ENCODE data around the gene TLR10.

The TLR10 gene, protein sequence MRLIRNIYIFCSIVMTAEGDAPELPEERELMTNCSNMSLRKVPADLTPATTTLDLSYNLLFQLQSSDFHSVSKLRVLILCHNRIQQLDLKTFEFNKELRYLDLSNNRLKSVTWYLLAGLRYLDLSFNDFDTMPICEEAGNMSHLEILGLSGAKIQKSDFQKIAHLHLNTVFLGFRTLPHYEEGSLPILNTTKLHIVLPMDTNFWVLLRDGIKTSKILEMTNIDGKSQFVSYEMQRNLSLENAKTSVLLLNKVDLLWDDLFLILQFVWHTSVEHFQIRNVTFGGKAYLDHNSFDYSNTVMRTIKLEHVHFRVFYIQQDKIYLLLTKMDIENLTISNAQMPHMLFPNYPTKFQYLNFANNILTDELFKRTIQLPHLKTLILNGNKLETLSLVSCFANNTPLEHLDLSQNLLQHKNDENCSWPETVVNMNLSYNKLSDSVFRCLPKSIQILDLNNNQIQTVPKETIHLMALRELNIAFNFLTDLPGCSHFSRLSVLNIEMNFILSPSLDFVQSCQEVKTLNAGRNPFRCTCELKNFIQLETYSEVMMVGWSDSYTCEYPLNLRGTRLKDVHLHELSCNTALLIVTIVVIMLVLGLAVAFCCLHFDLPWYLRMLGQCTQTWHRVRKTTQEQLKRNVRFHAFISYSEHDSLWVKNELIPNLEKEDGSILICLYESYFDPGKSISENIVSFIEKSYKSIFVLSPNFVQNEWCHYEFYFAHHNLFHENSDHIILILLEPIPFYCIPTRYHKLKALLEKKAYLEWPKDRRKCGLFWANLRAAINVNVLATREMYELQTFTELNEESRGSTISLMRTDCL

DNA sequence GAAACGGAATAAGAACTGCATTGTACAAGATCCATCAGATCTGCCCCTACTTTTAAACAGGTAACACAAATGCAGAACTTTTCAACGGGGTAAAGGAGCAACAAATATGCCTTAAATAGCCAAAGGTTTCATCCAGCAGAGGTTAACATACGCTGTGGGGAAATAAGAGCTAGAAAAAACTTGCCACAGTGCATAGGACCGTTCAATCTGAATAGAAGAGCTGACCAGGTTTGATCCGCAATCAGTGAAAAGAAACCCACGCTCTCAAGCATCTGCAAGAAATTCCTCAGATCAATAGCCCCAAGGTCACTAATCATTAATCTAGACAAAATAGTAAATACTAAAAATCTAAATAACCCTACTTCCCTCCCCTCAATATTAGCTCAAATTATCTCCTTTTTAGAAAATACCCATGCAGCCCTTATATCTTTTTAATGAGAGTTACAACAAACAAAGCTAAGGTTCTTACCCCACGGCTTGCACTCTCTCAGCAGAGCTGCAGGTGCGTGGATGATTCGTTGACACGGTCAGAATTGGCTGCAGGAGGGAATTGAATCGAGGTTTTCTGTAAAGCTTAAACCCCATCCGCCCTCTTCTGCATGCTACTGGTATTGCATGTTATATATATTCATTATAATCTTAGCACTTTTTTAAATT lies at the start of gene TLR10:
TSS of gene TLR10 (minus strand) at position 539 of the 657 bp plus-strand sequence. CDS start 7,400 bp downstream, outside the sequence.
- DNase-seq (ENCODE audit: low spot score): no peak
- Mint-ChIP-seq H3K36me3 (ENCODE audit: low read depth) (no peaks in the 10 kb centered on the region), H3K27me3 (ENCODE audit: low read depth) (peaks cover 11% of the 10 kb centered on the region), H3K4me3 (no peak within 1 kb of the TSS), H3K9me3 (no peaks in the 10 kb centered on the region), H3K27ac (no peak within 1 kb of the TSS), H3K4me1 (ENCODE audit: low read depth) (peaks cover 4% of the 10 kb centered on the region)

GRCh38 chr4:38832206-38832605 lies 49.4 kb upstream of the TLR10 start:
- H3K4me1 Mint-ChIP-seq (ENCODE audit: low read depth): no peaks in the 10 kb centered on the region
- peaks cover 4% of the 10 kb centered on the region for H3K36me3 Mint-ChIP-seq (ENCODE audit: low read depth)
- H3K27ac Mint-ChIP-seq: no peak overlapping the region
- no peak for DNase-seq (ENCODE audit: low spot score)
- H3K27me3 Mint-ChIP-seq (ENCODE audit: low read depth): peaks cover 2% of the 10 kb centered on the region
- H3K4me3 Mint-ChIP-seq: no peak overlapping the region
- H3K9me3 Mint-ChIP-seq: peaks cover 30% of the 10 kb centered on the region

DNA sequence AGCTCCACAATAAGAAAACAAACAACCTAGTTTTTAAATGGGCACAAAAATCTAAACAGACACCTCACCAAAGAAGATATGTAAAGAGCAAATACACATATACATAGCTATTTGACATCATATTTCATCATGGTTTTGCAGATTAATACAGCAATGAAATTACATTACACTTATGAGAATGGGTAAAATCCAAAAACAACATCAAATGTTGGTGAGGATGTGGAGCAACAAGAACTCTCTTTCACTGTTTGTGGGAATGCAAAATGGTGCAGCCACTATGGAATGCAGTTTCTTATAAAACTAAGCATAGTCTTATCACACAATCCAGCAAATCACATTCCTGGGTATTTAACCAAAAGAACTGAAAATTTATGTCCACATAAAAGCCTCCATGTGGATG lies 48.9 kb upstream of the TLR10 start:
- H3K4me1 Mint-ChIP-seq (ENCODE audit: low read depth): no peaks in the 10 kb centered on the region
- H3K36me3 Mint-ChIP-seq (ENCODE audit: low read depth): peaks cover 3% of the 10 kb centered on the region
- peaks cover 26% of the 10 kb centered on the region for H3K9me3 Mint-ChIP-seq
- DNase-seq (ENCODE audit: low spot score): no peak
- H3K27ac Mint-ChIP-seq: no peak overlapping the region
- H3K27me3 Mint-ChIP-seq (ENCODE audit: low read depth): peaks cover 2% of the 10 kb centered on the region
- no peak overlapping the region for H3K4me3 Mint-ChIP-seq

DNA sequence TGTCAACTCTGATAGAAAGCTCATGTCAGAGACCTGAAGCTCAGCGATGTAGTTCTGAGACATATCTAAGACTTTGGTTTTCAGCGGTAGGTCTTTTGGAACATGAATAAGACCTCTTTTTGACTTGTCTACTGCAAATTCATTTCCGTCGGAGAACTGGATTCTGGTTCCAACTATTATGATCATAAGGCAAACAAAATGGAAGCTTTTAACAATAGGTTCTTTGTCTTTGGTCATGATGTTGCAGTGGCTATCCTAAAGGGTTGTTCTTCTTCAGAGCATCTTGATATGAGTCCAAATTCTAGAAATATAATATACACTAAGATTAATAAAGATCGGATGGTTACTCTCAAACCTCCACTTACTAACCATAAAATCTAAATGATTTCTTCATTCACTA lies 46.4 kb upstream of the TLR10 start:
- Mint-ChIP-seq H3K4me1 (ENCODE audit: low read depth) (no peaks in the 10 kb centered on the region), H3K27ac (no peak overlapping the region)

DNA sequence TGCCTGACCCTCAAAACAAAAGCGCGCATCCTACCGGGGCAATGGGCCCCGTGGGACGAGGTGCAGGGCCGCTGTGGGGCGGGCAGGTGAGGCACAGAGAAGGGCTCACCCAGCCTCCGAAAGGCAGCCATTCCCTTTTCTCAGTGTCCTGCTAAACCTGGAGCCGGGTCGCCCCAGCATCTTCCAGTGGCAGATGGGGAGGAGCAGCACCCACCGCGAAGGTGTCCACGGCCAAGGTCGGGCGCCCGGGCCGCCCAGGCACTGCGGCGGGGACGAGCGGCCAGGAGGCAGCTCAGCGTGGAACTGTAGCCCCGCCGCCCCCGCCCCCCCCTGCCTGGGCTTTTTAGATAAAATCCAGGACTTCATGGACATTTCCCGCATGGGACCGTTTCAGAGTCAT lies 41.0 kb upstream of the TLR10 start:
- H3K4me1 Mint-ChIP-seq (ENCODE audit: low read depth): peaks cover 12% of the 10 kb centered on the region
- H3K4me3 Mint-ChIP-seq: no peak overlapping the region

More for the DNA sequence above, 46.4 kb upstream of the TLR10 start:
- peaks cover 3% of the 10 kb centered on the region for H3K36me3 Mint-ChIP-seq (ENCODE audit: low read depth)
- no peak for DNase-seq (ENCODE audit: low spot score)
- H3K4me3 Mint-ChIP-seq: no peak overlapping the region
- peaks cover 2% of the 10 kb centered on the region for H3K27me3 Mint-ChIP-seq (ENCODE audit: low read depth)
- peaks cover 10% of the 10 kb centered on the region for H3K9me3 Mint-ChIP-seq

DNA sequence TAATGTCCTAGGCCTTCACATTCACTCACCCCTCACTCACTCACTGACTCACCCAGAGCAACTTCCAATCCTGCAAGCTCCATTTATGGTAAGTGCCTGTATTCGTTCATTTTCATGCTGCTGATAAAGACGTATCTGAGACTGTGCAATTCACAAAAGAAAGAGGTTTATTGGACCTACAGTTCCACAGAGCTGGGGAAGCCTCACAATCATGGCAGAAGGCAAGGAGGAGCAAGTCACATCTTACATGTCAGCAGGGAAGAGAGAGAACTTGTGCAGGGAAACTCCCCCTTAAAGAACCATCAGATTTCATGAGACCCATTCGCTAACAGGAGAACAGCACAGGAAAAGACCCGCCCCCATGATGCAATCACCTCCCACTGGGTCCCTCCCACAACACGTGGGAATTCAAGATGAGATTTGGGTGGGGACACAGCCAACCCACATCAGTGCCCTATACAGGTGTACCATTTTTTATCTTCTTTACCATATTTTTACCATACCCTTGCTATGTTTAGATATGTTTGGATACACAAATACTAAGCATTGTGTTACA lies 40.0 kb upstream of the TLR10 start:
- peaks cover 12% of the 10 kb centered on the region for H3K9me3 Mint-ChIP-seq
- H3K4me3 Mint-ChIP-seq: no peak overlapping the region
- no peak for DNase-seq (ENCODE audit: low spot score)
- no peak overlapping the region for H3K27ac Mint-ChIP-seq
- no peaks in the 10 kb centered on the region for H3K27me3 Mint-ChIP-seq (ENCODE audit: low read depth)
- H3K4me1 Mint-ChIP-seq (ENCODE audit: low read depth): peaks cover 12% of the 10 kb centered on the region
- peaks cover 2% of the 10 kb centered on the region for H3K36me3 Mint-ChIP-seq (ENCODE audit: low read depth)

More for the DNA sequence above, 41.0 kb upstream of the TLR10 start:
- Mint-ChIP-seq H3K27me3 (ENCODE audit: low read depth) (no peaks in the 10 kb centered on the region), H3K27ac (no peak overlapping the region), H3K36me3 (ENCODE audit: low read depth) (peaks cover 2% of the 10 kb centered on the region), H3K9me3 (peaks cover 12% of the 10 kb centered on the region)
- DNase-seq (ENCODE audit: low spot score): no peak

GRCh38 chr4:38821739-38822138 lies 38.9 kb upstream of the TLR10 start:
- Mint-ChIP-seq H3K27ac (no peak overlapping the region), H3K4me3 (no peak overlapping the region), H3K27me3 (ENCODE audit: low read depth) (no peaks in the 10 kb centered on the region), H3K36me3 (ENCODE audit: low read depth) (peaks cover 2% of the 10 kb centered on the region), H3K9me3 (peaks cover 12% of the 10 kb centered on the region), H3K4me1 (ENCODE audit: low read depth) (peaks cover 12% of the 10 kb centered on the region)
- no peak for DNase-seq (ENCODE audit: low spot score)

GRCh38 chr4:38820329-38821061 lies 37.7 kb upstream of the TLR10 start:
- H3K4me3 Mint-ChIP-seq: no peak overlapping the region
- peaks cover 12% of the 10 kb centered on the region for H3K4me1 Mint-ChIP-seq (ENCODE audit: low read depth)
- H3K36me3 Mint-ChIP-seq (ENCODE audit: low read depth): peaks cover 2% of the 10 kb centered on the region
- peaks cover 12% of the 10 kb centered on the region for H3K9me3 Mint-ChIP-seq
- peaks cover 5% of the 10 kb centered on the region for H3K27me3 Mint-ChIP-seq (ENCODE audit: low read depth)
- DNase-seq (ENCODE audit: low spot score): no peak
- no peak overlapping the region for H3K27ac Mint-ChIP-seq

DNA sequence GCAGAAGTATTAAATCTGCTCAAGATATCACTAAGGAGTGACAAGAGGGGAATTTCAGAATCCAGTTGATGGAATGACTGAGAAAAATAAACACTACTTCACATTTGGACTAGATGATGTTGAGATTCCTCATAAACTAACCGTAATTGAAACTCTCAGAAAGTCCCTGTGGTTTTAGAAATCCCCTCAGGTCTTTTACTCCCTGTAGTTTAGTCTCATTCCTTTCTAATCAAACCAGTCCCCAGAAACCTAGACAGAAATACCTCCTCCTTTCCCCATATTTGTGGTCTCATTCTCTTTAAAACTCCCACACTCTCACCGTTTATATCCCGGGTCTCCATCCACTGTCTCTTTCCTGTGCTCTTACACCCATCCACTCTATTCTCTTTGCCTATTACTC lies 36.8 kb upstream of the TLR10 start:
- Mint-ChIP-seq H3K27ac (no peak overlapping the region), H3K9me3 (peaks cover 12% of the 10 kb centered on the region), H3K4me1 (ENCODE audit: low read depth) (peaks cover 12% of the 10 kb centered on the region), H3K36me3 (ENCODE audit: low read depth) (peaks cover 2% of the 10 kb centered on the region), H3K27me3 (ENCODE audit: low read depth) (peaks cover 5% of the 10 kb centered on the region), H3K4me3 (no peak overlapping the region)
- no peak for DNase-seq (ENCODE audit: low spot score)

GRCh38 chr4:38818441-38818976 lies 35.7 kb upstream of the TLR10 start:
- no peak overlapping the region for H3K4me3 Mint-ChIP-seq
- DNase-seq (ENCODE audit: low spot score): no peak
- H3K36me3 Mint-ChIP-seq (ENCODE audit: low read depth): peaks cover 2% of the 10 kb centered on the region
- peaks cover 5% of the 10 kb centered on the region for H3K27me3 Mint-ChIP-seq (ENCODE audit: low read depth)
- H3K9me3 Mint-ChIP-seq: peaks cover 9% of the 10 kb centered on the region
- H3K27ac Mint-ChIP-seq: no peak overlapping the region
- peaks cover 12% of the 10 kb centered on the region for H3K4me1 Mint-ChIP-seq (ENCODE audit: low read depth)

DNA sequence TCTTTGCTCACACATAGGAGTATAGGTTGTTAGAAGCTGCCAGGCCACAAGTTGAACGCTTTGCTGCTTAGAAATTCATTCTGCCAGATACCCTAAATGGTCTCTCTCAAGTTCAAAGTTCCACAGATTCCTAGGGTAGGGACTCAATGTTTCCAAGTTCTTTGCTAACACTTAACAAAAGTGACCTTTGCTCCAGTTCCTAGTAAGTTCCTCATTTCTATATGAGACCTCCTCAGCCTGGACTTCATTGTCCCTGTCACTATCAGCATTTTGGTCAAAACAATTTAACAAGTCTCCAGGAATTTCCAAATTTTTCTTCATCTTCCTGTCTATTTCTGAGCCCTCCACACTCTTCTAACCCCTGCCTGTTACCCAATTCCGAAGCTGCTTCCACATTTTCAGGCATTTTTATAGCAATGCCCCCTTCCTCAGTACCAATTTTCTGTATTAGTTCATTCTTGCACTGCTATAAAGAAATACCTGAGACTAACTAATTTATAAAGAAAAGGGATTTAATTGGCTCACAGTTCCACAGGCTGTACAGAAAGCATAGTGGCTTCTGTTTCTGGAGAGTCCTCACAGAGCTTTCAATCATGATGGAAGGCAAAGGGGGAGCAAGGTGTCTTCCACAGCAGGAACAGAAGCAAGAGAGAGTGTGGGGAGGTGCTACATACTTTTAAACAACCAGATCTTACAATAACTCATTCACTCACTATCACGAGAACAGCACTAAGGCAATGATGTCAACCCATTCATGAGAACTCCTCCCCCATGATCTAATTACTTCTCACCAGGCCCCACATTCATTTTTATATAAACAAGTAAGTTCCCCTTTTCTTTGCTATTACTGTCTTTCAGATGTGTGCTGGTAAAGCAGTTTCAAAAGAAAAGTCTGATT lies 33.3 kb upstream of the TLR10 start:
- Mint-ChIP-seq H3K4me3 (no peak overlapping the region), H3K36me3 (ENCODE audit: low read depth) (no peaks in the 10 kb centered on the region), H3K27ac (no peak overlapping the region), H3K9me3 (no peaks in the 10 kb centered on the region), H3K4me1 (ENCODE audit: low read depth) (peaks cover 12% of the 10 kb centered on the region), H3K27me3 (ENCODE audit: low read depth) (peaks cover 5% of the 10 kb centered on the region)
- no peak for DNase-seq (ENCODE audit: low spot score)

DNA sequence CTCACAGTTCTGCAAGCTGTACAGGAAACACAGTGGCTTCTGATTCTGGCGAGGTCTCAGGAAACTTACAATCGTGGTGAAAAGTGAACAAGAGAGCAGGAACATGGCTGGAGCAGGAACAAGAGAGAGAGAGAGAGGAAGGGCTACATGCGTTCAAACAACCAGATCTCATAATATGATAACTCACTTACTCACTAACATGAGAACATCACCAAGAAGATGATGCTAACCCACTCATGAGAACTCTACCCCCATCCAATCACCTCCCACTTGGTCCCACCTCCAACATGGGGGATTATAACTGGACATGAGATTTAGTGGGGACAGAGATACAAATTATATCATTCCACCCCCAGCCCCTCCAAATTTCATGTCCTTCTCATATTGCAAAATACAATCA lies 31.6 kb upstream of the TLR10 start:
- Mint-ChIP-seq H3K36me3 (ENCODE audit: low read depth) (no peaks in the 10 kb centered on the region), H3K27me3 (ENCODE audit: low read depth) (peaks cover 5% of the 10 kb centered on the region), H3K27ac (no peak overlapping the region), H3K4me1 (ENCODE audit: low read depth) (peaks cover 3% of the 10 kb centered on the region), H3K4me3 (no peak overlapping the region), H3K9me3 (no peaks in the 10 kb centered on the region)
- DNase-seq (ENCODE audit: low spot score): no peak
